Sigmoid colon (tissue), 7 donors: ENCODE results near the gene ZNF511. TPM values are rescaled to one million over a fixed set of nuclear protein-coding genes. Genes with fewer than 3 reads are reported as not detected.
A peak's percentile ranks its signal among the peaks of the same experiment; 100 is the strongest.

Experiments used
- DNase-seq: peaks from one replicate; pipeline ENCODE4 v3.0.0-alpha.2; 2019
- H3K27ac ChIP-seq, 4 donors: fragments of 200-600 bp; sonication (generic); one replicate each; pipeline ENCODE4 v1.5.1; 2016 to 2019; ENCODE audit warnings: mild to moderate bottlenecking in 1 of 4
- H3K27me3 ChIP-seq, 3 donors: fragments of 200-600 bp; sonication (generic); one replicate each; pipeline ENCODE4 v1.5.1; 2019; ENCODE audit warnings: mild to moderate bottlenecking in 1 of 3
- H3K36me3 ChIP-seq, 4 donors: fragments of 200-600 bp; sonication (generic); one replicate each; pipeline ENCODE4 v1.5.1; 2016 to 2019
- H3K4me1 ChIP-seq, 4 donors: fragments of 200-600 bp; sonication (generic); one replicate each; pipeline ENCODE4 v1.5.1; 2017 to 2019
- H3K4me3 ChIP-seq, 4 donors: fragments of 200-600 bp; sonication (generic); one replicate each; pipeline ENCODE4 v1.5.1; 2017 to 2019; ENCODE audit warnings: mild to moderate bottlenecking in 2 of 4, moderate library complexity in 1 of 4
- H3K9me3 ChIP-seq, 4 donors: fragments of 200-600 bp in 3 of 4; sonication (generic) in 3 of 4; one replicate each; pipeline versions ENCODE4 v1.5.1 to v1.6.1; 2013 to 2019
- EP300 ChIP-seq, 4 donors: sonication (generic); formaldehyde crosslinking; IDR thresholded peaks; one replicate each; pipeline ENCODE4 v1.6.1; 2017; ENCODE audit warnings: antibody characterized with exemption in 4 of 4
- POLR2A ChIP-seq, 2 donors: fragments of 450-650 bp; IDR thresholded peaks; one replicate each; pipeline ENCODE4 v1.6.1; 2016; ENCODE audit warnings: antibody characterized with exemption in 2 of 2, mild to moderate bottlenecking in 2 of 2, moderate library complexity in 2 of 2
- POLR2AphosphoS5 ChIP-seq, 4 donors: sonication (generic); formaldehyde crosslinking; IDR thresholded peaks; one replicate each; pipeline ENCODE4 v1.6.1; 2017; ENCODE audit warnings: antibody characterized with exemption in 4 of 4
- WGBS, 2 donors: extraction: QIAGEN DNeasy Blood & Tissue Kit; methylation state at CpG; one replicate each; pipeline ENCODE4 v1.1.7; 2013; 5-methylcytosine and 5-hydroxymethylcytosine counted together
- intact Hi-C: fragments of 100-400 bp; cut with DNase I; formaldehyde crosslinking; loops from one replicate; pipeline ENCODE4 v1.15.1; 2023
- polyA plus RNA-seq, 3 donors: library from polyadenylated mRNA; stranded (reverse); fragments of 200-250 nt; gene quantifications; one replicate each; pipeline ENCODE4 v1.2.3, GENCODE V29; 2013
- total RNA-seq, 4 donors: library from RNA; depleted of rRNA; stranded (reverse); fragments of >200 nt; gene quantifications; one replicate each; pipeline ENCODE4 v1.1.0, GENCODE V29; 2016
- TF ChIP-seq, protein P1 (sequence below), 4 experiments: fragments of 450-650 bp in 3 of 4; fragments of 200-600 bp in 1 of 4; IDR thresholded peaks; one replicate each; pipeline ENCODE4 v1.5.1; 2016 to 2019; ENCODE audit warnings: antibody characterized with exemption in 4 of 4, mild to moderate bottlenecking in 3 of 4, moderate library complexity in 2 of 4
- donor health status: healthy with polysubstance abuse.
- donor health status: Bipolar disorder and iron deficiency.
- donor health status: healthy.

ZNF511 gene
- total and polyA plus RNA-seq, 7 donors: 34.7 to 55.6 (median 47.4) TPM

DNA sequence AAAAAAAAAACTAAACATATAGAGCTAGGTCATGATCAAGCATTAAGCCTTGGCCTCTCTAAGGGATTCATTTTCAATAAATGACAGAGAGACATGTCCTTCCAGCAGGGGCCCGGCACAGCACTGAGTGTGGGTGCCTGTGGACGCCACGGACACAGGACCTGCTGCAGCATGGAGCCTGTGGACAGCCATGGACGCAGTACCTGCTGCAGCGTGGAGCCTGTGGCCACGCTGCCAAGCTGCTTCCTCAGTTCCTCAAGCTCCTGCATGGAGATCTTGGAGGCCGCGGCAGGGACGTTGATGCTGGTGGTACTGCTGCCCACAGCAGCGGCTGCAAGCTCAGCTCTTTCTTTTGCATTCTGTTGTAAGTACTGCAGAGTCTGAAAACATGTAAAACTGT is 9.5 kb upstream of the ZNF511 start:
- Histone ChIP-seq H3K9me3 (no peaks in the 10 kb centered on the region), H3K4me3 (no peak overlapping the region), H3K27me3 (no peaks in the 10 kb centered on the region), H3K4me1 (peaks cover 0 to 11% (median 4%) of the 10 kb centered on the region in 4 donors), H3K36me3 (peaks cover 44 to 94% (median 74%) of the 10 kb centered on the region in 4 donors), H3K27ac (no peak overlapping the region)
- TF ChIP-seq POLR2A (IDR thresholded peaks at IDR 0.05) (no peak), EP300 (IDR thresholded peaks at IDR 0.05) (no peak), POLR2AphosphoS5 (IDR thresholded peaks at IDR 0.05) (no peak)
- TF ChIP-seq, protein P1, sequence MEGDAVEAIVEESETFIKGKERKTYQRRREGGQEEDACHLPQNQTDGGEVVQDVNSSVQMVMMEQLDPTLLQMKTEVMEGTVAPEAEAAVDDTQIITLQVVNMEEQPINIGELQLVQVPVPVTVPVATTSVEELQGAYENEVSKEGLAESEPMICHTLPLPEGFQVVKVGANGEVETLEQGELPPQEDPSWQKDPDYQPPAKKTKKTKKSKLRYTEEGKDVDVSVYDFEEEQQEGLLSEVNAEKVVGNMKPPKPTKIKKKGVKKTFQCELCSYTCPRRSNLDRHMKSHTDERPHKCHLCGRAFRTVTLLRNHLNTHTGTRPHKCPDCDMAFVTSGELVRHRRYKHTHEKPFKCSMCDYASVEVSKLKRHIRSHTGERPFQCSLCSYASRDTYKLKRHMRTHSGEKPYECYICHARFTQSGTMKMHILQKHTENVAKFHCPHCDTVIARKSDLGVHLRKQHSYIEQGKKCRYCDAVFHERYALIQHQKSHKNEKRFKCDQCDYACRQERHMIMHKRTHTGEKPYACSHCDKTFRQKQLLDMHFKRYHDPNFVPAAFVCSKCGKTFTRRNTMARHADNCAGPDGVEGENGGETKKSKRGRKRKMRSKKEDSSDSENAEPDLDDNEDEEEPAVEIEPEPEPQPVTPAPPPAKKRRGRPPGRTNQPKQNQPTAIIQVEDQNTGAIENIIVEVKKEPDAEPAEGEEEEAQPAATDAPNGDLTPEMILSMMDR (IDR thresholded peaks at IDR 0.05): no peak
- WGBS, 2 donors: 92 to 93% methylated on average over 10 of the region's 10 CpGs
- no peak for DNase-seq
- intact Hi-C loops: no loop called here

DNA sequence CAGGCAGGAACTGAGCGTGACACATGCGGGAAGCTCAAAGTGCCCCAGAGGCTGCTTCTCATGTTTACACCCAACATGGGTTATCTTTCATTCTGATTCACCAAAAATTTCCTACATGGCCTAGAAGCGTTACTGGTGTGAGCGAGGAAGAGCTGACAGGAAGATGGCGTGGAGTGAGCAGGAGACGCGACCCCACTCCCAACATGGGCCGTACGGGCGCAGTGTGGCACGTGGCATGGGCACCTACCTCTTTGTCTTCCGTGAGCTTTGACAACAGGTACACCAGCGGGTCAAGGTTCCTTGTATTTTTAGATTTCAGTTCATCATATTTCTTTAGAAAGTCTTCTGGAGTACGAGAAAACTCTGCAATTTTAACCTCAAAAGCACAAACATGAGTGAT is 9.0 kb upstream of the ZNF511 start:
- H3K4me3 ChIP-seq: no peak overlapping the region
- no peak overlapping the region for H3K27ac ChIP-seq
- H3K27me3 ChIP-seq: no peaks in the 10 kb centered on the region
- H3K9me3 ChIP-seq: no peaks in the 10 kb centered on the region
- 96% methylated on average over 14 of the region's 14 CpGs for WGBS, 2 donors
- H3K36me3 ChIP-seq: peaks cover 44 to 88% (median 70%) of the 10 kb centered on the region in 4 donors
- H3K4me1 ChIP-seq: peaks cover 0 to 16% (median 5%) of the 10 kb centered on the region in 4 donors
- TF ChIP-seq EP300 (IDR thresholded peaks at IDR 0.05) (no peak), POLR2A (IDR thresholded peaks at IDR 0.05) (no peak), POLR2AphosphoS5 (IDR thresholded peaks at IDR 0.05) (no peak)
- intact Hi-C loops: loop anchor here (10.0 kb wide), 1 partner anchor 965 kb away; the partner anchor contains the start of gene LRRC27
- DNase-seq: no peak

DNA sequence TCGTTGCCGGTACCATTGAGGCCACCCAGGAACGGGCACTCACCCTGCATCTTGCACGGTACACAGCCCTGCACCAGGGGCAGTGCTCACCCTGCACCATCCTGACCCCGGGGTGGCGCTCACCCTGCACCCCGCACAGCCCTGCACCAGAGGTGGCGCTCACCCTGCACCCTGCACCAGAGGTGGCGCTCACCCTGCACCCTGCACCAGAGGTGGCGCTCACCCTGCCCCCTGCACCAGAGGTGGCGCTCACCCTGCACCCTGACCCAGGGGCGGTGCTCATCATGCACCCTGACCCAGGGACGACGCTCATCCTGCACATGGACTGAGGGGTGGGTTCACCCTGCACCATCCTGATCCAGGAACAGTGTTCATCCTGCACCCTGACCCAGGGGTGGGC is 6.5 kb upstream of the ZNF511 start:
- intact Hi-C loops: loop anchor here (10.0 kb wide), 1 partner anchor 967 kb away; the partner anchor contains the start of gene LRRC27
- no peak for TF ChIP-seq POLR2AphosphoS5 (IDR thresholded peaks at IDR 0.05)
- TF ChIP-seq POLR2A (IDR thresholded peaks at IDR 0.05): no peak
- TF ChIP-seq EP300 (IDR thresholded peaks at IDR 0.05): no peak
- TF ChIP-seq, protein P1 (IDR thresholded peaks at IDR 0.05): no peak
- Histone ChIP-seq H3K4me3 (no peak overlapping the region), H3K36me3 (peaks cover 24 to 64% (median 46%) of the 10 kb centered on the region in 4 donors), H3K4me1 (peaks cover 0 to 41% (median 24%) of the 10 kb centered on the region in 4 donors), H3K9me3 (no peaks in the 10 kb centered on the region), H3K27ac (no peak overlapping the region), H3K27me3 (no peaks in the 10 kb centered on the region)
- WGBS, 2 donors: 97 to 98% methylated on average over 14 of the region's 14 CpGs
- DNase-seq: no peak

DNA sequence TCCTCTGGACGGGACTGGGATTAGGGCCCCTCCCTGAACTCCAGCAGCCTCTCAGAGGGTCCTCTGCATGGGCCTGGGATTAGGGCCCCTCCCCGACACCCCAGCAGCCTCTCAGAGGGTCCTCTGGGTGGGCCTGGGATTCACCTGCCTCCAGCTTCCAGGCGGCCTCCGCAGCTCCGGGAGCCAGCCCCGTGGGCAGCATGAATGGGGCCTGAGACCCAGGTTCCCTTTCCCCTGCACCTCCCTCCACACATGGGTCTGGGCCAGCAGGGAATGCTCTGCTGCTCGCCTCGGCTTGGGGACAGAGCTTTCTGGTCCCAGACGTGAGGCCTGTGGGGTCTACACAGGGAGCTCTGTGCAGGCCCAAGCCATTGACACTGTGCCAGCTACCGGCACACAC is 5.5 kb upstream of the ZNF511 start:
- Histone ChIP-seq H3K9me3 (no peaks in the 10 kb centered on the region), H3K27ac (no peak overlapping the region), H3K4me1 (peaks cover 0 to 49% (median 33%) of the 10 kb centered on the region in 4 donors), H3K36me3 (peaks cover 17 to 54% (median 36%) of the 10 kb centered on the region in 4 donors), H3K27me3 (no peaks in the 10 kb centered on the region), H3K4me3 (no peak overlapping the region)
- intact Hi-C loops: loop anchor here (10.0 kb wide), 1 partner anchor 968 kb away; the partner anchor contains the start of gene LRRC27
- DNase-seq: no peak
- TF ChIP-seq POLR2AphosphoS5 (IDR thresholded peaks at IDR 0.05) (no peak), POLR2A (IDR thresholded peaks at IDR 0.05) (no peak), EP300 (IDR thresholded peaks at IDR 0.05) (no peak)
- TF ChIP-seq, protein P1 (IDR thresholded peaks at IDR 0.05): no peak
- 91 to 92% methylated on average over 10 of the region's 10 CpGs for WGBS, 2 donors

DNA sequence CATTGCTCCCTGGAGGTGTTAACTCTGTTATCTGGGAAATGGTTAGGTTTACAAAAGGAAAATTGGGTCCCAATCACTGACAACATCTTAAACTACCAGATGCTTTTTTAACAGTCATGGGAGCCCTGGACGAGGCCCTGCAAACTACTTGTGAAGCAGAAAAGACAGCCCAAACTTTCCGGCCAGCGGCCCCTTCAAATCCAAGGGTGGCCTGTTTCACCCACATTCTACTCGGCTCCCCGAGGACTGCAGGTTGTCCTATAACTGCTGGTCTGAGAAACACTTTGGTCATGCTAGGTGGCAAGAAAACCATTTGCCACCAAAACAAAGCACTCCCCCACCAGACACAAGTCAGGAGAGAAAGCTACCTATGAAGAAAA is 2.6 kb upstream of the ZNF511 start:
- Histone ChIP-seq H3K4me1 (peaks cover 0 to 55% (median 42%) of the 10 kb centered on the region in 4 donors), H3K27ac (peak overlapping the region in 2 of 4 donors; percentile 9 to 41), H3K36me3 (peaks cover 0 to 38% (median 17%) of the 10 kb centered on the region in 4 donors), H3K9me3 (no peaks in the 10 kb centered on the region), H3K4me3 (no peak overlapping the region), H3K27me3 (no peaks in the 10 kb centered on the region)
- no peak for DNase-seq
- intact Hi-C loops: loop anchor here (10.0 kb wide), 1 partner anchor 971 kb away; the partner anchor contains the start of gene LRRC27
- 93 to 97% methylated on average over 5 of the region's 5 CpGs for WGBS, 2 donors
- TF ChIP-seq, protein P1 (IDR thresholded peaks at IDR 0.05): no peak
- TF ChIP-seq EP300 (IDR thresholded peaks at IDR 0.05) (no peak), POLR2AphosphoS5 (IDR thresholded peaks at IDR 0.05) (no peak), POLR2A (IDR thresholded peaks at IDR 0.05) (no peak)
